HL-60 (cell line): ENCODE results near the gene PAK4.

Experiments
- CTCF ChIP-seq: IDR thresholded peaks from one replicate; pipeline ENCODE4 v1.5.1; 2011; ENCODE audit warnings: low read length, control low read depth, inconsistent platforms; ENCODE audit not compliant: insufficient read depth
- POLR2AphosphoS5 ChIP-seq: IDR thresholded peaks from 2 replicates; pipeline ENCODE4 v1.6.1; 2012; ENCODE audit warnings: low read depth
- REST ChIP-seq: IDR thresholded peaks from 2 replicates; pipeline ENCODE4 v1.6.1; 2012; ENCODE audit warnings: low read depth; ENCODE audit not compliant: insufficient replicate concordance
- SPI1 ChIP-seq: IDR thresholded peaks from 2 replicates; pipeline ENCODE4 v1.6.1; 2012; ENCODE audit warnings: low read depth, mild to moderate bottlenecking, borderline replicate concordance

GRCh38 chr19:39082745-39083598 is 42.6 kb upstream of the PAK4 start:
- TF ChIP-seq CTCF (no peak), SPI1 (no peak), REST (no peak), POLR2AphosphoS5 (no peak)
